ENCODE measurements around the gene AJM1.

Gene AJM1

GRCh38 chr9:136849960-136850865, 7.9 kb downstream of the AJM1 start:
- intact Hi-C loops (cut with DNase I) = loop anchor here (5.0 to 10.0 kb wide), 2 partner anchors 43 to 85 kb away; partner anchors contain the start of gene RABL6
- DNase-seq = peak in 3 of 42 donors; percentile 15 to 50 (median 35)

GRCh38 chr9:136850866-136851775, 8.8 kb downstream of the AJM1 start:
- DNase-seq = no peak
- intact Hi-C loops (cut with DNase I) = loop anchor here (10.0 kb wide), 1 partner anchor 84 kb away; no protein-coding TSS in a partner anchor

DNA sequence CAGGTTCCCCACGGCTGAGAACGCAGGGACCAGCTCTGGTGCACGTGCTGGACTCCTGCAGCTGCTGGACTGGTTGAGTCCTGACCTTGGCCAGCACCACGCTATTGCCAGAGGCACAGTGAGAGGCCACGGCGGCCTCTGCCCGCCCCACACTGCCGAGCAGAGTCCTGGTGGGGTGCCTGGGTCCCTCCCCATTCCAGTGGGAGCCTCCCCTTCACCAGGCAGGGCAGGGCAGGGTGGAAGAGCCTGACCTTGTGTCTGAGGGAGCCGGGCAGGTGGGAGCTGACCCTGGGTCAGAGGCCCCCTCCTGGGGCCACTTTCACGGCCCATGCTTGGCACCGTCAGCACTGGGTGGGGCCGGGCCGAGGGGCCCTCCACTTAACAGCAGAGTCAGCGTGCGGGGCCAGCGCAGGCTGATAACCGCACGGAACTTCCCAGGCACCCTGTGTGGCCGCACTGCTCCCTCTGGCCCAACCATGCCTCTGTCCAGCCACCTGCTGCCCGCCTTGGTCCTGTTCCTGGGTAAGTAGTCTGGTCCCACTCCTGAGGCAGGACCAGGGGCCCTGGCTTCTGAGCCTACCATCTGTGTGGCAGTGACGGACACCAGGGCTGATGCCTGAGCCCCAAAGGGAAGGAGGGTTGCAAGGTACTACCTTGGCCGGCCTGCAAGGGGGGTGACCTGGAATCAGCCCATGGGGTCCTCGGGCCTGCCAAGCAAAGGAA, 9.8 kb downstream of the AJM1 start, which contains the start of gene MAMDC4:
Gene MAMDC4, plus strand, starts transcription at position 406 of the 723 bp plus-strand sequence. Its CDS starts 71 bp downstream, at position 477.
- intact Hi-C loops (cut with DNase I) = loop anchor here (10.0 kb wide), 1 partner anchor 83 kb away; no protein-coding TSS in a partner anchor
- peak in 1 of 42 donors; percentile 5 for DNase-seq

GRCh38 chr9:136852664-136853595, 10.7 kb downstream of the AJM1 start:
- intact Hi-C loops (cut with DNase I) = loop anchor here (10.0 kb wide), 1 partner anchor 82 kb away; no protein-coding TSS in a partner anchor
- peak in 5 of 42 donors; percentile 1 to 7 (median 4) for DNase-seq

GRCh38 chr9:136853596-136854112, 11.4 kb downstream of the AJM1 start:
- intact Hi-C loops (cut with DNase I) = loop anchor here (10.0 kb wide), 1 partner anchor 81 kb away; no protein-coding TSS in a partner anchor
- DNase-seq = no peak

DNA sequence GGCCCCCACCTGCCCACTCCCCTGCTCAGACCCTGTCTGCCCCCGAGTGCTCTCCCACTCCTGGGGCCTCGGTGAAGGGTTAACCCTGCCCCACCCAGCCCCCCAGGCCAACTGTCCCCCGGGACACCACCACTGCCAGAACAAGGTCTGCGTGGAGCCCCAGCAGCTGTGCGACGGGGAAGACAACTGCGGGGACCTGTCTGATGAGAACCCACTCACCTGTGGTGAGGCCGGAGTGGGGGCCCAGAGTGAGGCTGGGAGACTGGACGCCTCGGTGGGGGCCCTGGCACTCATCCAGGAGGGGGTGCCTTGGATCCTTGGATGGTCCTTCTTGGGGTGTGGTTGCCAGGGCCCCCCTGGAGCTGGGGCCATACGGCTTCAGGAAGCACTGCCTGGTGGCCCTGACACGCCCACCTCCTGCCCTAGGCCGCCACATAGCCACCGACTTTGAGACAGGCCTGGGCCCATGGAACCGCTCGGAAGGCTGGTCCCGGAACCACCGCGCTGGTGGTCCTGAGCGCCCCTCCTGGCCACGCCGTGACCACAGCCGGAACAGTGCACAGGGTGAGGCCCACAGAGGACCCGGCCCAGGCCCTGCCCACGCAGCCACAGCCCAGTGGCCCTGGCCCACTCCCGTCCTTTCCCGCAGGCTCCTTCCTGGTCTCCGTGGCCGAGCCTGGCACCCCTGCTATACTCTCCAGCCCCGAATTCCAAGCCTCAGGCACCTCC, 12.0 kb downstream of the AJM1 start:
- intact Hi-C loops (cut with DNase I) = loop anchor here (10.0 kb wide), 1 partner anchor 81 kb away; no protein-coding TSS in a partner anchor
- DNase-seq = peak in 5 of 42 donors; percentile 1 to 27 (median 2)

DNA sequence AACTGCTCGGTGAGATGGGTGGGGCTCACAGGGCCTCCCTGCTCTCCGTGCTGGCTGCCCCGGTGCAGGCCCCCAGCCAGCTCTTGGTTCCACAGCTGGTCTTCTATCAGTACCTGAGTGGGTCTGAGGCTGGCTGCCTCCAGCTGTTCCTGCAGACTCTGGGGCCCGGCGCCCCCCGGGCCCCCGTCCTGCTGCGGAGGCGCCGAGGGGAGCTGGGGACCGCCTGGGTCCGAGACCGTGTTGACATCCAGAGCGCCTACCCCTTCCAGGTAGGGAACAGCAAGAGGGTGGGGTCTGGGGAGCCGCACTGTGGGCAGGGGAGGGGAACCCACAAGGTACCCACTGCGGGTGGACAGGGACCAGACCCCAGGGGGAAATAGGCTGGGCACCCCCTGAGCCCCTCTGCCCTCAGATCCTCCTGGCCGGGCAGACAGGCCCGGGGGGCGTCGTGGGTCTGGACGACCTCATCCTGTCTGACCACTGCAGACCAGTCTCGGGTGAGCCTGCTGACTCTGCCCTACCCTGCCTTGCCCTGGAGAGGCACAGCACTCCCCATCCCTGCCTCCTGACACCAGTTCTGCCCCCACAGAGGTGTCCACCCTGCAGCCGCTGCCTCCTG, 12.7 kb downstream of the AJM1 start:
- intact Hi-C loops (cut with DNase I) = loop anchor here (10.0 kb wide), 1 partner anchor 80 kb away; no protein-coding TSS in a partner anchor
- peak in 3 of 42 donors; percentile 1 to 22 (median 2) for DNase-seq

- intact Hi-C loops (cut with DNase I) = loop anchor here (10.0 kb wide), 1 partner anchor 79 kb away; no protein-coding TSS in a partner anchor
- peak in 1 of 42 donors; percentile 24 for DNase-seq
Measured at GRCh38 chr9:136855461-136856078, 13.3 kb downstream of the AJM1 start.

DNA sequence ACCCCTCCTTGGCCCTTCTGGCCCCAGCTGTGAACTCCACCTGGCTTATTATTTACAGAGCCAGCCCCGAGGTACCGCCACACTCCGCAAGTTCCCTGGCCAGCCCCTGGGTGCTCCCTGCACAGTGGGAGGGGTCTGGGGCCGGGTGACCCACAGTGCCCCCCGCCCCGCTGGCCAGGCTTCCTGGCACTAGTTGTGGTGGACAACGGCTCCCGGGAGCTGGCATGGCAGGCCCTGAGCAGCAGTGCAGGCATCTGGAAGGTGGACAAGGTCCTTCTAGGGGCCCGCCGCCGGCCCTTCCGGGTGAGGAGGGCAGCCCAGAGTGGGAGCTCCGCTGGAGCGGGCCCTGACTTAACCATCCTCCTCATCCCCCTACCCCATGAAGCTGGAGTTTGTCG, 13.8 kb downstream of the AJM1 start:
- intact Hi-C loops (cut with DNase I) = loop anchor here (10.0 kb wide), 1 partner anchor 79 kb away; no protein-coding TSS in a partner anchor
- DNase-seq = peak in 1 of 42 donors; percentile 1

- intact Hi-C loops (cut with DNase I) = loop anchor here (10.0 kb wide), 1 partner anchor 78 kb away; no protein-coding TSS in a partner anchor
- no peak for DNase-seq
Measured at GRCh38 chr9:136856541-136857141, 14.4 kb downstream of the AJM1 start.

- intact Hi-C loops (cut with DNase I) = loop anchor here (10.0 kb wide), 1 partner anchor 78 kb away; no protein-coding TSS in a partner anchor
- DNase-seq = peak in 1 of 42 donors; percentile 22
Measured at GRCh38 chr9:136857166-136857565, 14.9 kb downstream of the AJM1 start.

DNA sequence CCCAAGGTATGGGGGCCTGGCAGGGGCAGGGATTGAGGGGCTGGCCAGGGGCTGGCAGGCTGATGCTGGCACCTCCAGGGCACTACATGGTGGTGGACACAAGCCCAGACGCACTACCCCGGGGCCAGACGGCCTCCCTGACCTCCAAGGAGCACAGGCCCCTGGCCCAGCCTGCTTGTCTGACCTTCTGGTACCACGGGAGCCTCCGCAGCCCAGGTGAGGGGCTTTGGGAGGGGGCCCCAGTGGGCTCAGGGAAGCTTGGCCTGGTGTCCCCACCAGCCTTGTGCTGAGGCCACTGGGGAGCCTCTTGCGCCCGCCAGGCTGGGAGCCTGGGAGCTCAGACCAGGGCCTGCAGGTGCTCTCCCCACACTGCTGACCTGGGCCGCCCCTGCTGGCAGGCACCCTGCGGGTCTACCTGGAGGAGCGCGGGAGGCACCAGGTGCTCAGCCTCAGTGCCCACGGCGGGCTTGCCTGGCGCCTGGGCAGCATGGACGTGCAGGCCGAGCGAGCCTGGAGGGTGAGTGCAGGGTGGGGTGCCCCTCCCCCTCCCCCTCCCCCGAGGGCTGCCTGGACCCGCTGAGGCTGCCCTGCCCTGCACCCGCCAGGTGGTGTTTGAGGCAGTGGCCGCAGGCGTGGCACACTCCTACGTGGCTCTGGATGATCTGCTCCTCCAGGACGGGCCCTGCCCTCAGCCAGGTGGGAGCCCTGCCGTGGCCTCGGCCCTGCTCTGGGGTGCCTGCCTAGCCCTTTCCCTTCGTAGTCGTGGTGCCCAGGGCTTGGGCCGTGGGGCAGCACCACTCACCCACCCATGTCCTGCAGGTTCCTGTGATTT, 15.5 kb downstream of the AJM1 start:
- intact Hi-C loops (cut with DNase I) = loop anchor here (10.0 kb wide), 1 partner anchor 77 kb away; no protein-coding TSS in a partner anchor
- DNase-seq = peak in 1 of 42 donors; percentile 1

DNA sequence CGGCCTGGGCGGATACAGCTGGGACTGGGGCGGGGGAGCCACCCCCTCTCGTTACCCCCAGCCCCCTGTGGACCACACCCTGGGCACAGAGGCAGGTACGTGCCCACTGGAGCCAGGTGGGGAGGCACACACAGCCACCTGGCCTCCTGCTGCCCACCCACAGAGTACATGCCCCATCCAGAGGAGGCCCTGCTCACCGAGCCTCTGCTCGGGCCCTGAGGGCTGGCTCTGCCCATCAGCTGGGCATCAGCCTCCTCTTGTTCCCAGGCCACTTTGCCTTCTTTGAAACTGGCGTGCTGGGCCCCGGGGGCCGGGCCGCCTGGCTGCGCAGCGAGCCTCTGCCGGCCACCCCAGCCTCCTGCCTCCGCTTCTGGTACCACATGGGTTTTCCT, 16.2 kb downstream of the AJM1 start:
- no peak for DNase-seq
- intact Hi-C loops (cut with DNase I) = loop anchor here (10.0 kb wide), 1 partner anchor 76 kb away; no protein-coding TSS in a partner anchor
